ENCODE results near the gene SHPK.

SHPK gene, protein sequence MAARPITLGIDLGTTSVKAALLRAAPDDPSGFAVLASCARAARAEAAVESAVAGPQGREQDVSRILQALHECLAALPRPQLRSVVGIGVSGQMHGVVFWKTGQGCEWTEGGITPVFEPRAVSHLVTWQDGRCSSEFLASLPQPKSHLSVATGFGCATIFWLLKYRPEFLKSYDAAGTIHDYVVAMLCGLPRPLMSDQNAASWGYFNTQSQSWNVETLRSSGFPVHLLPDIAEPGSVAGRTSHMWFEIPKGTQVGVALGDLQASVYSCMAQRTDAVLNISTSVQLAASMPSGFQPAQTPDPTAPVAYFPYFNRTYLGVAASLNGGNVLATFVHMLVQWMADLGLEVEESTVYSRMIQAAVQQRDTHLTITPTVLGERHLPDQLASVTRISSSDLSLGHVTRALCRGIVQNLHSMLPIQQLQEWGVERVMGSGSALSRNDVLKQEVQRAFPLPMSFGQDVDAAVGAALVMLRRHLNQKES

DNA sequence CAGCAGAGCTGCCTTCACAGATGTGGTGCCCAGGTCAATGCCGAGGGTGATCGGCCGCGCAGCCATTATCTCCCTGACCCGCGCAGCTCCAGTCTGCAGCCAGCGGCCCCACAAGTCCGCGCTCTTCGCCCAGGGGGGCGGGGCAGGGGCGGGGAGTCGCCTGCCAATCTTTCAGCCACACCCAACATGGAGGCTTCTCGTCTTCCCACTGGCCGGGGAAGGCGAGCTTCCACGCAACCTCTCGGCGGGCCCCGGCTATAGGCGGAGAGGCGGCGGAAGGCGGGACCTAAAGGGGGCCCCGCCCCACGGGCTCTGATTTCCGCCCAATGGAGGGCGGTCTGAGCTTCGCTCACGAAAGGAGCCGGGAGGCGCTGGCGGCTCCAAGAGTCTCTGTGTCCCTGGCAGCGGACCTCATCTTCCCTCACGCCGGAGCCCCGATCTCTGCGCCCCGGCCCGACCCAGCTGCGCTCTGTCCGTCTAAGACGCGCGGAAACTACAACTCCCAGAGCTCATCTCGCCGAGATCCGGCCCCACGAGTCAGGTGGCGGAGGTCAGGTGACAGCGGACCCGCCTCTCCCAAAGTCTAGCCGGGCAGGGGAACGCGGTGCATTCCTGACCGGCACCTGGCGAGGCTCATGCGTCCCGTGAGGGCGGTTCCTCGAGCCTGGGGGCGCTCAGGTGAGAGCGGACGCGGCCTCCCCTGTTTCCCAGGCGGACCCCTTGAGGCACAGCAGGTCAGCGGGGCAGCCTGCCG is at the start of gene SHPK, which contains the start of gene CTNS:
TSS of gene SHPK (minus strand) at position 97 of the 754 bp plus-strand sequence. CDS start at position 66, 31 bp downstream.
TSS of gene CTNS (plus strand) at position 607 of the 754 bp plus-strand sequence. CDS start 3,447 bp downstream, outside the sequence.
- DNase-seq (ENCODE audit: low read depth) = peak; percentile 86
- TF ChIP-seq CTCF (IDR thresholded peaks at IDR 0.05; ENCODE audit: low read depth, low read length, missing control alignments) = no peak
- in situ Hi-C loops (cut with HindIII; ENCODE audit: low sequenced_read_pairs) = loop anchor here (10.0 kb wide), 1 partner anchor 102 kb away; no protein-coding TSS in a partner anchor
- peak within 1 kb of the TSS; percentile 95 for H3K4me3 ChIP-seq (ENCODE audit: low read depth, low read length)

GRCh38 chr17:3685174-3685573 is 49.1 kb upstream of the SHPK start:
- DNase-seq (ENCODE audit: low read depth) = no peak
- TF ChIP-seq CTCF (IDR thresholded peaks at IDR 0.05; ENCODE audit: low read depth, low read length, missing control alignments) = no peak
- no peak overlapping the region for H3K4me3 ChIP-seq (ENCODE audit: low read depth, low read length)
- in situ Hi-C loops (cut with HindIII; ENCODE audit: low sequenced_read_pairs) = no loop called here

DNA sequence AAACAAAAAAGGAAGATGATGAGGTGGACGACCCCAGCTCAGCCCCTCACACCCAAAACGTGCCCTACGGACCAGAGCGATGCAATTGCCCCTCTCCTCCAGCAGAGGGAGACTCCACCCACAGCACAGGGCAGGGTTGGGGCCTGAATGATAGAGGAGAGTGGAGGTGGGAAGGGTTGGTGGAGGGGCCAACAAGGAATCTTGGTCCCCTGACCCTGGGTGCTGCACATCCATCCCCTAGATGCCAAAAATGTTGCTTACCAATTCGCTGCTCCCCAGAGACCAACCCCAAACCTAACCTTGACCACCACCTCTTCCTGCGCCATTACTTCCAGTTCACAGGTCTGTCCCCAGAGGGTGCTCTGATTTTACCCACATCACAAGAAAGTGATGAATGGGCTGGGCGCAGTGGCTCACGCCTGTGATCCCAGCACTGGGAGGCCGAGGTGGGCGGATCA is 47.0 kb upstream of the SHPK start:
- DNase-seq (ENCODE audit: low read depth) = no peak
- peak; percentile 96 for TF ChIP-seq CTCF (IDR thresholded peaks at IDR 0.05; ENCODE audit: low read depth, low read length, missing control alignments)
- no peak overlapping the region for H3K4me3 ChIP-seq (ENCODE audit: low read depth, low read length)
- in situ Hi-C loops (cut with HindIII; ENCODE audit: low sequenced_read_pairs) = no loop called here

- H3K4me3 ChIP-seq (ENCODE audit: low read depth, low read length) = no peak overlapping the region
- in situ Hi-C loops (cut with HindIII; ENCODE audit: low sequenced_read_pairs) = no loop called here
- no peak for DNase-seq (ENCODE audit: low read depth)
- no peak for TF ChIP-seq CTCF (IDR thresholded peaks at IDR 0.05; ENCODE audit: low read depth, low read length, missing control alignments)
Observed at GRCh38 chr17:3682033-3682432, 46.0 kb upstream of the SHPK start.

- in situ Hi-C loops (cut with HindIII; ENCODE audit: low sequenced_read_pairs) = no loop called here
- TF ChIP-seq CTCF (IDR thresholded peaks at IDR 0.05; ENCODE audit: low read depth, low read length, missing control alignments) = no peak
- no peak for DNase-seq (ENCODE audit: low read depth)
Observed at GRCh38 chr17:3681565-3681964, 45.5 kb upstream of the SHPK start.

GRCh38 chr17:3681057-3681456 is 45.0 kb upstream of the SHPK start:
- in situ Hi-C loops (cut with HindIII; ENCODE audit: low sequenced_read_pairs) = no loop called here
- H3K4me3 ChIP-seq (ENCODE audit: low read depth, low read length) = no peak overlapping the region
- DNase-seq (ENCODE audit: low read depth) = no peak
- TF ChIP-seq CTCF (IDR thresholded peaks at IDR 0.05; ENCODE audit: low read depth, low read length, missing control alignments) = no peak

More at GRCh38 chr17:3681565-3681964, 45.5 kb upstream of the SHPK start:
- no peak overlapping the region for H3K4me3 ChIP-seq (ENCODE audit: low read depth, low read length)

All from astrocyte of the cerebellum (primary cell).